ENCODE measurements around the gene DCST1. TPM values are rescaled to one million over a fixed set of nuclear protein-coding genes. Genes with fewer than 3 reads are reported as not detected.
A peak's percentile ranks its signal among the peaks of the same experiment; 100 is the strongest.

The DCST1 gene
- total RNA-seq, 1 donor from 2014 or later: not detected

GRCh38 chr1:155091071-155092051 is 57.7 kb downstream of the DCST1 start:
- H3K9me3 Mint-ChIP-seq (ENCODE audit: unreplicated experiment): no peaks in the 10 kb centered on the region
- DNase-seq (ENCODE audit: low spot score): peak; percentile 95
- peaks cover 32% of the 10 kb centered on the region for H3K4me1 Mint-ChIP-seq (ENCODE audit: unreplicated experiment)
- H3K27ac Mint-ChIP-seq (ENCODE audit: unreplicated experiment): no peak overlapping the region
- peaks cover 14% of the 10 kb centered on the region for H3K36me3 Mint-ChIP-seq (ENCODE audit: low read depth, unreplicated experiment)
- H3K27me3 Mint-ChIP-seq (ENCODE audit: unreplicated experiment): peaks cover 15% of the 10 kb centered on the region
- peak; percentile 99 for TF ChIP-seq CTCF (IDR thresholded peaks at IDR 0.05; ENCODE audit: unreplicated experiment)
- H3K4me3 Mint-ChIP-seq (ENCODE audit: unreplicated experiment): peak overlapping the region; percentile 29

GRCh38 chr1:155092131-155092530 is 58.5 kb downstream of the DCST1 start:
- peaks cover 14% of the 10 kb centered on the region for H3K36me3 Mint-ChIP-seq (ENCODE audit: low read depth, unreplicated experiment)
- no peak for TF ChIP-seq CTCF (IDR thresholded peaks at IDR 0.05; ENCODE audit: unreplicated experiment)
- DNase-seq (ENCODE audit: low spot score): no peak
- H3K27ac Mint-ChIP-seq (ENCODE audit: unreplicated experiment): no peak overlapping the region
- no peaks in the 10 kb centered on the region for H3K9me3 Mint-ChIP-seq (ENCODE audit: unreplicated experiment)
- peaks cover 30% of the 10 kb centered on the region for H3K4me1 Mint-ChIP-seq (ENCODE audit: unreplicated experiment)
- H3K27me3 Mint-ChIP-seq (ENCODE audit: unreplicated experiment): peaks cover 15% of the 10 kb centered on the region
- H3K4me3 Mint-ChIP-seq (ENCODE audit: unreplicated experiment): no peak overlapping the region

- Mint-ChIP-seq H3K27me3 (ENCODE audit: unreplicated experiment) (peaks cover 12% of the 10 kb centered on the region), H3K4me1 (ENCODE audit: unreplicated experiment) (peaks cover 25% of the 10 kb centered on the region), H3K36me3 (ENCODE audit: low read depth, unreplicated experiment) (peaks cover 8% of the 10 kb centered on the region), H3K27ac (ENCODE audit: unreplicated experiment) (no peak overlapping the region), H3K4me3 (ENCODE audit: unreplicated experiment) (peak overlapping the region; percentile 33), H3K9me3 (ENCODE audit: unreplicated experiment) (no peaks in the 10 kb centered on the region)
- TF ChIP-seq CTCF (IDR thresholded peaks at IDR 0.05; ENCODE audit: unreplicated experiment): no peak
- no peak for DNase-seq (ENCODE audit: low spot score)
Observed at GRCh38 chr1:155092641-155093040, 59.0 kb downstream of the DCST1 start.

- peaks cover 23% of the 10 kb centered on the region for H3K4me1 Mint-ChIP-seq (ENCODE audit: unreplicated experiment)
Observed at GRCh38 chr1:155093911-155094621, 60.4 kb downstream of the DCST1 start.

More at GRCh38 chr1:155093911-155094621, 60.4 kb downstream of the DCST1 start:
- no peak overlapping the region for H3K27ac Mint-ChIP-seq (ENCODE audit: unreplicated experiment)
- peaks cover 10% of the 10 kb centered on the region for H3K27me3 Mint-ChIP-seq (ENCODE audit: unreplicated experiment)
- TF ChIP-seq CTCF (IDR thresholded peaks at IDR 0.05; ENCODE audit: unreplicated experiment): no peak
- H3K9me3 Mint-ChIP-seq (ENCODE audit: unreplicated experiment): no peaks in the 10 kb centered on the region
- H3K4me3 Mint-ChIP-seq (ENCODE audit: unreplicated experiment): no peak overlapping the region
- DNase-seq (ENCODE audit: low spot score): no peak
- H3K36me3 Mint-ChIP-seq (ENCODE audit: low read depth, unreplicated experiment): peaks cover 5% of the 10 kb centered on the region
